DMS79 treated with DMSO at 0.1 percent for 48 hours (cell line): Measurements from ENCODE around the gene LTA4H.

Experiments used
- DNase-seq: peaks from one replicate; lab custom pipeline; 2025; lab: John Stamatoyannopoulos, UW

LTA4H gene

DNA sequence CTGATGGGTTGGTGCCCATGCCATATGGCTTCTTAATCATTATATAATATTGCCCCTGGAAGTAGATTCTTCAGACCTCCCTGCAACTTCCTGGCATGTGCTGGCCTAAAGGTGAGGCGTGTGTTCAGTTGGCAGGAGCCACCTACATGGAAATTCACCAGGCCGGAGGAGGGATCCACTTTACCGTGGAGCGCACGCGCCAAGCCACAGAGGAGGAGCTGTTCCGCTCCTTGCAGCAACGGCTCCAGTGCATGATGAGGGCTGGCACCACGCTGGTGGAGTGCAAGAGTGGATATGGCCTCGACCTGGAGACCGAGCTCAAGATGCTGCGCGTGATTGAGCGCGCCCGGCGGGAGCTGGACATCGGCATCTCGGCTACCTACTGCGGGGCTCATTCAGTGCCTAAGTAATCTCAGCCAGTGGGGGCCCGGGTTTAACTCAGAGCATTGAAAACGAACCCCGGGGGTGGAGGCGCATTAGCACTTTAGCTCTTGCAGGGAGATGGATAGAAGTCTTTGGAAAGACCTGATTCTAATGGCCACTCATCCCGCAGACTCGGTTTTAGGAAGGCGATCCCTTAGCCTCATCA lies 78.7 kb downstream of the LTA4H start:
- DNase-seq: peak; percentile 7

DNA sequence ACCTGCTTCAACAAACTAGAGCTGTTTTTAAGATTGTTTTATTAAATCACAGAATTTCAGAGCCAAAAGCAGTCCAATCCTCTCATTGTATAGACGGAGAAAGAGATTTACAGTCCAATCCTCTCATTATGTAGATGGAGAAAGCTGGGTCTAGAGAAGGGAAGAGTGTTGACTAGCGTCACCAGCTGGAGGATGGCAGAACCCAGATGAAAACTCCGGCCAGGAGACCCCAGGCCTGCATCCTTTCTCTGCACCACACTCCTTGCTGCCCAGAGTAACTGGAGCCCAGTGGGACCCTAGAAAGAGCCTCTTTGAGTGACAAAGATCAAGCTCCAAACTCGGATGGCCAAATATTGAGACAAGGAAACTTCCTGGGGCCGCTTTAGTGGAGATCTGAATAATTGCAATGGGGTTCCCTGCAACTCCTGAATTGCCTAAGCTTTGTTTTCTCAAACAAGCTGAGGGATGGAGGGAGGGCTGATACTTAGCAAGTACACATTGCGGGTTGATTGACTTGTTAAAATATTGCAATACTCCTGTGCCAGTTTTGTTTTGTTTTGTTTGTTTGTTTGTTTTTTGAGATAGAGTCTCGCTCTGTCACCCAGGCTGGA lies 79.7 kb downstream of the LTA4H start:
- no peak for DNase-seq

DNA sequence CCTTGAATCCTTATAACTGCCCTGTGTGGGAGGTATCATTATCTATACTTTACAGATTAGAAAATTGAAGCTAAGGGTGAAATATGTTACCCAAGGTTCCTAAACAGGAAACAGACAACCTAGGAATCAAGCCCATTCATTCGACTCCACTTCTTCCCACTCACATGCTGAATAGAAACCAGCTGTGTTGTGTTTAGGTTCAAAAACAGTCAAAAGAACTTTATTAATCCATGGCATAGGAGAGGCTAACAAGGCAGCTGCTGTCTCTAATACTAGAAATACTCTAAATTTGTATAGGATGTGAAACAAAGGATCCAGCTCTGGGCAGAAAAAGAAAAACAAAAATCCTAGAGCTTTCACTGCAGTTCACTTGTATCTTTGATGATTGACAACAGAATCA lies 82.4 kb downstream of the LTA4H start:
- DNase-seq: no peak

DNA sequence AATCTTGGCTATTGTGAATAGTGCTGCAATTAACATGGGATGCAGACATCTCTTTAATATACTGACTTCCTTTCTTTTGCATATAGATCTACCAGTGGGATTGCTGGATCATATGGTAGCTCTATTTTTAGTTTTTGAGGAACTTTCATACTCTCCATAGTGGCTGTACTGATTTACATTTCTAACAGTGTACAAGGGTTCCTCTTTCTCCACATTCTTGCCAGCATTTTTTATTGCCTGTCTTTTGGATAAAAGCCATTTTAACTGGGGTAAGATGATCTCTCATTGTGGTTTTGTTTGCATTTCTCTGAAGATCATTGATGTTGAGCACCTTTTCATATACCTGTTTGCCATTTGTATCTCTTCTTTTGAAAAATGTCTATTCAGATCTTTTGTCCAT lies 83.9 kb downstream of the LTA4H start:
- DNase-seq: no peak
